HCT116 (cell line): ENCODE results near the gene TPD52L1. TPM values are rescaled to one million over a fixed set of nuclear protein-coding genes. Genes with fewer than 3 reads are reported as not detected.

Source experiments
- ATAC-seq: fragments of 200-7000 bp; cut with Tn5 transposase; 2 replicates; pipeline ENCODE4 v1.9.1; 2020; ENCODE audit warnings: mild to moderate bottlenecking, moderate library complexity
- BruUV-seq: library from RNA; stranded (reverse); fragments of 400-500 nt; replicated peaks from 2 replicates; lab custom pipeline; 2021; lab: Mats Ljungman, UMichigan
- CTCF ChIA-PET: fragments of 300-600 bp; sonication (Branson Sonifier 250); formaldehyde crosslinking; loops from one replicate; lab custom pipeline; 2021; ENCODE audit warnings: antibody characterized with exemption; lab: Charles Lee
- POLR2A ChIA-PET: fragments of 300-600, 350-600 bp; sonication (Branson Sonifier 250); formaldehyde crosslinking; loops from one replicate; lab custom pipeline; 2021; ENCODE audit warnings: antibody characterized with exemption; lab: Charles Lee
- RAD21 ChIA-PET, 2 experiments: fragments of 300-600 bp; sonication (Branson Sonifier 250); formaldehyde crosslinking; loops; one replicate each; lab custom pipeline; 2023; ENCODE audit warnings: low total read pairs in 2 of 2; ENCODE audit not compliant: uncharacterized antibody in 2 of 2, unreplicated experiment in 2 of 2, low non-redundant PET in 1 of 2; lab: Charles Lee
- DNase-seq: peaks from one replicate; pipeline ENCODE4 v3.0.0-alpha.2; 2010; ENCODE audit warnings: low read depth, low spot score
- H2AFZ ChIP-seq: fragments of 200-600 bp; shearing (Covaris generic), sonication (generic); 2 replicates; pipeline ENCODE4 v1.6.1; 2017; ENCODE audit warnings: low read depth, mixed run types, mixed read lengths, antibody characterized with exemption, low read length; ENCODE audit not compliant: poor library complexity, severe bottlenecking
- H3K27ac ChIP-seq: 2 replicates; pipeline ENCODE4 v1.5.1; 2012; ENCODE audit warnings: low read depth, low read length
- H3K27me3 ChIP-seq: fragments of 200-600 bp; sonication (generic); 2 replicates; pipeline ENCODE4 v1.6.1; 2016; ENCODE audit warnings: mixed run types, low read length, mixed read lengths; ENCODE audit not compliant: insufficient read depth
- H3K36me3 ChIP-seq, 2 experiments: fragments of 200-500 bp in 1 of 2; fragments of 200-600 bp in 1 of 2; sonication (Bioruptor generic) in 1 of 2; sonication (generic) in 1 of 2; 2 replicates each; pipeline versions ENCODE4 v1.5.1 to v1.6.1; 2014 to 2016; ENCODE audit warnings: low read length in 2 of 2, inconsistent platforms in 1 of 2, mixed read lengths in 1 of 2, mixed run types in 1 of 2; ENCODE audit not compliant: insufficient read depth in 2 of 2, control insufficient read depth in 1 of 2
- H3K4me1 ChIP-seq, 2 experiments: fragments of 200-600 bp in 1 of 2; sonication (generic) in 1 of 2; 2 replicates each; pipeline versions ENCODE4 v1.5.1 to v1.6.1; 2012 to 2017; ENCODE audit warnings: low read length in 2 of 2, inconsistent platforms in 1 of 2, mild to moderate bottlenecking in 1 of 2, mixed read lengths in 1 of 2, mixed run types in 1 of 2, moderate library complexity in 1 of 2; ENCODE audit not compliant: insufficient read depth in 2 of 2, control insufficient read depth in 1 of 2
- H3K4me2 ChIP-seq: fragments of 200-600 bp; sonication (generic); 2 replicates; pipeline ENCODE4 v1.6.1; 2017; ENCODE audit warnings: mixed run types, low read length, mixed read lengths
- H3K4me3 ChIP-seq, 2 experiments: fragments of 200-600 bp in 1 of 2; sonication (generic) in 1 of 2; replicated peaks in 1 of 2; 2 replicates each; pipeline ENCODE4 v1.5.1; 2011 to 2016; ENCODE audit warnings: low read length in 2 of 2, control low read depth in 1 of 2, low read depth in 1 of 2, mild to moderate bottlenecking in 1 of 2, mixed read lengths in 1 of 2, mixed run types in 1 of 2
- H3K79me2 ChIP-seq: fragments of 200-600 bp; sonication (generic); 2 replicates; pipeline ENCODE4 v1.6.1; 2017; ENCODE audit warnings: mild to moderate bottlenecking, mixed run types, low read length, moderate library complexity, mixed read lengths; ENCODE audit not compliant: insufficient read depth
- H3K9ac ChIP-seq: fragments of 200-600 bp; sonication (generic); 2 replicates; pipeline ENCODE4 v1.6.1; 2016; ENCODE audit warnings: low read length, mixed read lengths
- H3K9me2 ChIP-seq: fragments of 200-600 bp; sonication (generic), shearing (Covaris generic); 2 replicates; pipeline ENCODE4 v1.6.1; 2017; ENCODE audit warnings: mixed run types, mild to moderate bottlenecking, moderate library complexity; ENCODE audit not compliant: insufficient read depth
- H3K9me3 ChIP-seq, 2 experiments: fragments of 200-500 bp in 1 of 2; fragments of 200-600 bp in 1 of 2; sonication (Bioruptor generic) in 1 of 2; sonication (generic) in 1 of 2; 2 replicates each; pipeline ENCODE4 v1.6.1; 2014 to 2017; ENCODE audit warnings: low read length in 2 of 2, mixed read lengths in 2 of 2, inconsistent platforms in 1 of 2, low read depth in 1 of 2, mild to moderate bottlenecking in 1 of 2, mixed run types in 1 of 2, moderate library complexity in 1 of 2; ENCODE audit not compliant: control insufficient read depth in 1 of 2, insufficient read depth in 1 of 2
- H4K20me1 ChIP-seq: fragments of 200-600 bp; sonication (generic), shearing (Covaris generic); 2 replicates; pipeline ENCODE4 v1.6.1; 2017; ENCODE audit warnings: mixed run types, mild to moderate bottlenecking, moderate library complexity; ENCODE audit not compliant: insufficient read depth
- ATF3 ChIP-seq: IDR thresholded peaks from 2 replicates; pipeline ENCODE4 v1.6.1; 2012
- EGR1 ChIP-seq: IDR thresholded peaks from 2 replicates; pipeline ENCODE4 v1.6.1; 2012; ENCODE audit warnings: low read depth
- ELF1 ChIP-seq: IDR thresholded peaks from 2 replicates; pipeline ENCODE4 v1.6.1; 2012; ENCODE audit warnings: low read depth, borderline replicate concordance
- FOSL1 ChIP-seq: IDR thresholded peaks from 2 replicates; pipeline ENCODE4 v1.6.1; 2012; ENCODE audit warnings: low read depth
- POLR2AphosphoS5 ChIP-seq: IDR thresholded peaks from 2 replicates; pipeline ENCODE4 v1.6.1; 2011; ENCODE audit warnings: mild to moderate bottlenecking, low read depth, low read length, moderate library complexity
- RAD21 ChIP-seq: IDR thresholded peaks from 2 replicates; pipeline ENCODE4 v1.6.1; 2012; ENCODE audit warnings: low read depth, mild to moderate bottlenecking
- SRF ChIP-seq: IDR thresholded peaks from 2 replicates; pipeline ENCODE4 v1.6.1; 2012; ENCODE audit warnings: low read depth
- TCF7L2 ChIP-seq: IDR thresholded peaks from 2 replicates; pipeline ENCODE4 v1.7.0; 2011; ENCODE audit warnings: borderline replicate concordance, inconsistent platforms; ENCODE audit not compliant: insufficient read depth, insufficient read length; ENCODE audit errors: extremely low read depth
- YY1 ChIP-seq: IDR thresholded peaks from 2 replicates; pipeline ENCODE4 v1.6.1; 2011; ENCODE audit warnings: low read length, low read depth, moderate library complexity, mild to moderate bottlenecking; ENCODE audit not compliant: insufficient replicate concordance; ENCODE audit errors: extremely low read depth
- ZBTB33 ChIP-seq: IDR thresholded peaks from 2 replicates; pipeline ENCODE4 v1.6.1; 2011; ENCODE audit warnings: mild to moderate bottlenecking, low read length, moderate library complexity; ENCODE audit not compliant: insufficient replicate concordance; ENCODE audit errors: extremely low read depth
- ZNF274 ChIP-seq: fragments of 200-500 bp; sonication (Bioruptor generic); IDR thresholded peaks from 2 replicates; pipeline ENCODE4 v1.6.1; 2014; ENCODE audit warnings: mild to moderate bottlenecking, low read depth, low read length, inconsistent platforms
- intact Hi-C: fragments of 100-400 bp; cut with micrococcal nuclease; formaldehyde crosslinking; loops from 2 replicates; pipeline ENCODE4 v1.10.0; 2022
- total RNA-seq: library from RNA; stranded (reverse); gene quantifications from one replicate; pipeline ENCODE4 v1.2.1, GENCODE V29; 2021; ENCODE audit not compliant: unreplicated experiment

TPD52L1 gene
- total RNA-seq, 1 experiment from 2014 or later: 64.1 TPM

GRCh38 chr6:125164696-125165095, 11.1 kb downstream of the TPD52L1 start:
- Histone ChIP-seq H3K9me2 (no peaks in the 10 kb centered on the region), H3K27me3 (no peaks in the 10 kb centered on the region), H3K4me3 (no peak overlapping the region), H3K79me2 (peaks cover 4% of the 10 kb centered on the region; the same call in 1 of the 2 replicates), H3K36me3 (no peaks in the 10 kb centered on the region), H3K27ac (no peak overlapping the region), H3K9ac (no peak overlapping the region), H3K4me1 (no peaks in the 10 kb centered on the region), H2AFZ (no peak overlapping the region), H4K20me1 (no peaks in the 10 kb centered on the region), H3K9me3 (no peaks in the 10 kb centered on the region), H3K4me2 (no peak overlapping the region)
- POLR2A ChIA-PET: no interaction called here
- RAD21 ChIA-PET: no interaction called here
- intact Hi-C loops: no loop called here
- DNase-seq: no peak
- no TSS peak for BruUV-seq
- ATAC-seq: no peak
- TF ChIP-seq RAD21 (no peak), SRF (no peak), FOSL1 (no peak), ZNF274 (no peak), ELF1 (no peak), EGR1 (no peak), YY1 (no peak), ZBTB33 (no peak)
- CTCF ChIA-PET: interaction anchor here (2.0 kb wide), 1 partner anchor 11 kb away, joined by 6 read pairs; the partner anchor contains the start of gene TPD52L1

- POLR2A ChIA-PET: no interaction called here
- Histone ChIP-seq H3K9me2 (no peaks in the 10 kb centered on the region), H3K9ac (no peak overlapping the region), H3K4me2 (no peak overlapping the region), H3K4me1 (no peaks in the 10 kb centered on the region), H3K27ac (no peak overlapping the region), H3K79me2 (peaks cover 4% of the 10 kb centered on the region; the same call in 1 of the 2 replicates), H2AFZ (no peak overlapping the region), H3K27me3 (no peaks in the 10 kb centered on the region), H3K36me3 (no peaks in the 10 kb centered on the region), H3K4me3 (no peak overlapping the region), H4K20me1 (no peaks in the 10 kb centered on the region), H3K9me3 (no peaks in the 10 kb centered on the region)
- DNase-seq: no peak
- intact Hi-C loops: no loop called here
- RAD21 ChIA-PET: no interaction called here
- CTCF ChIA-PET: no interaction called here
- no peak for TF ChIP-seq ATF3
- TF ChIP-seq FOSL1: no peak
- no peak for TF ChIP-seq POLR2AphosphoS5
- TF ChIP-seq ELF1: no peak
- no peak for TF ChIP-seq RAD21
- no peak for TF ChIP-seq TCF7L2
- ATAC-seq: no peak
- no TSS peak for BruUV-seq
These were observed 11.7 kb downstream of the TPD52L1 start for GRCh38 chr6:125165256-125165655.
